HG03469 (cell line): ENCODE measurements around the gene TSSK2.
"Not testable (repeated sequence)": the region's sequence is repeated elsewhere in the genome, so short reads cannot be mapped to it uniquely, and the experiment has no call there.

Source experiments
- ATAC-seq: cut with Tn5 transposase; IDR thresholded peaks from one replicate; pipeline ENCODE4 v1.9.1; 2021; ENCODE audit warnings: mild to moderate bottlenecking, moderate library complexity, moderate number of reproducible peaks; ENCODE audit not compliant: unreplicated experiment

Gene TSSK2

DNA sequence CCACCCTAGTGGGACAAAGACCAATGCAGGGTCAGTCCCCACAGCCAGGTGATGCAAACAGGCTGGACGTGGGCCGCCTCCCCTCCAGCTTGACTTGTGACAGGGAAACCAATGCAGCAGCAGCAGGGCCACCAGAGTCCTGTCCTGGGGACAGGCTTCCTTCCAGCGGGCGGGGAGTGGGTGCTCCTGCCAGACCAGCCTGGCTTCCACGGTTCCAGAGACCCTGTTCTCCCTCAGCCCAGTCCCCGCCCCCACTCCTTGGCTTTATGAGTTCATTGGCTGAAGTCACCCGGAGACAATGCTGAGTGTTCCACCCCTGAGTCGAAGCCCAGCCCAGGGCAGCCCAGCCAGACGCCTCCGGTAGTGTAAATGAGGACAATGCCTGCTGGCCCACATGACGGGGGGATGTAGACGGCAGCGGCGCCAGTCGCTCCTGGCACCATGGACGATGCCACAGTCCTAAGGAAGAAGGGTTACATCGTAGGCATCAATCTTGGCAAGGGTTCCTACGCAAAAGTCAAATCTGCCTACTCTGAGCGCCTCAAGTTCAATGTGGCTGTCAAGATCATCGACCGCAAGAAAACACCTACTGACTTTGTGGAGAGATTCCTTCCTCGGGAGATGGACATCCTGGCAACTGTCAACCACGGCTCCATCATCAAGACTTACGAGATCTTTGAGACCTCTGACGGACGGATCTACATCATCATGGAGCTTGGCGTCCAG lies at the start of gene TSSK2:
TSS of gene TSSK2 (plus strand) at position 350 of the 726 bp plus-strand sequence. CDS start at position 442, 92 bp downstream.
- no peak for ATAC-seq

DNA sequence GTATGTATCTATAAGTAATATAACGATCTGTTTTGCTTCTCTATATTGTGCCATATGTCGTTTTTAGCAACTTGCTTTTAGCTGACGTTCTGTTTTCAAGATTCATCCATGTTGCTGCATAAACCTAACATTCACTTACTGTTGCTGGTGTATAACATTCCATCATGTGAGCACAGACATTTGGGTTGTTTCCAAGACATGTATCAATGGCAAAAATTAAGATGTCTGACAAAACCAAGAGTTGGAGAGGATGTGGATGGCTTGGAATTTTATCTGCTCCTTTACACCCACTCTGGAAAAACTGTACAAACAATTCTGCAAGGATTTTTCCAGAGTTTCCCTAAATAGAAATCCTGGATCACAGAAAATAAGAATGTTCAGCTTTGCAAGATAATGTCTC lies 49.8 kb upstream of the TSSK2 start:
- ATAC-seq, result no peak

DNA sequence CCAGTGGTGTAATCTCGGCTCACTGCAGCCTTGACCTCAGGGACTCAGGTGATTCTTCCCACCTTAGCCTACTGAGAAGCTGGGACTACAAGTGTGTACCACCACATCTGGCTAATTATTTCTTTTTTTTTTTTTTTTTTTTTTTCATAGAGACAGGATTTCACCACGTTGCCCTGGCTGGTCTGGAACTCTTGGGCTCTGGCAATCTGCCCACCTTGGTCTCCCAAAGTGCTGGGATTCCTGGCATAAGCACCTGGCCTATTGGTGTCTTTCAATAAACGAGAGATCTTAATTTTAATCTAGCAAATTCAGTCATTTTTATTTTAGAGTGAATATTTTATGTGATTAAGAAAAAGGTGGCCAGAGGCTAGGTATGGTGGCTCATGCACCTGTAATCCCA lies 49.0 kb upstream of the TSSK2 start:
- no peak for ATAC-seq

DNA sequence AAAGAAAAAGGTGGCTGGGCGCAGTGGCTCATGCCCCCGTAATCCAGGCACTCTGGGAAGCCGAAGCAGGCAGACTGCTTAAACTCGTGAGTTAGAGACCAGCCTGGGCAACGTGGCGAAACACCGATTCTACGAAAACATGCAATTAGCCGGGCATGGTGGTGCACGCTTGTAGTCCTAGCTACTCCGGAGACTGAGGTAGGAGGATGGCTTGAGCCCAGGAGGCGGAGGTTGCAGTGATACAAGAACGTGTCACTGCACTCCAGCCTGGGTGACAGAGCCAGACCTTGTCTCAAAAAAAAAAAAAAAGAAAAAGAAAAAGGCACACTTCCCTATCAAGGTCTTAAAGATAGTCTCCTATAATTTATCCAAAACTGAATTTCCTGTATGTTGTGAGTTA lies 48.3 kb upstream of the TSSK2 start:
- no peak for ATAC-seq

DNA sequence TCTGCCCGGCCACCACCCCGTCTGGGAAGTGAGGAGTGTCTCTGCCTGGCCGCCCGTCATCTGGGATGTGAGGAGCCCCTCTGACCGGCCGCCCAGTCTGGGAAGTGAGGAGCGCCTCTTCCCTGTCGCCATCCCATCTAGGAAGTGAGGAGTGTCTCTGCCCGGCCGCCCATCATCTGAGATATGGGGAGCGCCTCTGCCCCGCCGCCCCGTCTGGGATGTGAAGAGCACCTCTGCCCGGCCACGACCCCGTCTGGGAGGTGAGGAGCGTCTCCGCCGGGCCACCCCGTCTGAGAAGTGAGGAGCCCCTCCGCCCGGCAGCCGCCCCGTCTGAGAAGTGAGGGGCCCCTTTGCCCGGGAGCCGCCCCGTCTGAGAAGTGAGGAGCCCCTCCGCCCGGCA lies 47.0 kb upstream of the TSSK2 start:
- not testable (repeated sequence) for ATAC-seq

DNA sequence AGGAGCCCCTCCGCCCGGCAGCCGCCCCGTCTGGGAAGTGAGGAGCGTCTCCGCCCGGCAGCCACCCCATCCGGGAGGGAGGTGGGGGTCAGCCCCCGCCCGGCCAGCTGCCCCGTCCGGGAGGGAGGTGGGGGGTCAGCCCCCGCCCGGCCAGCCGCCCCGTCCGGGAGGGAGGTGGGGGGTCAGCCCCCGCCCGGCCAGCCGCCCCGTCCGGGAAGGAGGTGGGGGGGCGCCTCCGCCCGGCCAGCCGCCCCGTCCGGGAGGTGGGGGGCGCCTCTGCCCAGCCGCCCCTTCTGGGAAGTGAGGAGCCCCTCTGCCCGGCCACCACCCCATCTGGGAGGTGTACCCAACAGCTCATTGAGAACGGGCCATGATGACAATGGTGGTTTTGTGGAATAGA lies 46.5 kb upstream of the TSSK2 start:
- ATAC-seq, result not testable (repeated sequence)

DNA sequence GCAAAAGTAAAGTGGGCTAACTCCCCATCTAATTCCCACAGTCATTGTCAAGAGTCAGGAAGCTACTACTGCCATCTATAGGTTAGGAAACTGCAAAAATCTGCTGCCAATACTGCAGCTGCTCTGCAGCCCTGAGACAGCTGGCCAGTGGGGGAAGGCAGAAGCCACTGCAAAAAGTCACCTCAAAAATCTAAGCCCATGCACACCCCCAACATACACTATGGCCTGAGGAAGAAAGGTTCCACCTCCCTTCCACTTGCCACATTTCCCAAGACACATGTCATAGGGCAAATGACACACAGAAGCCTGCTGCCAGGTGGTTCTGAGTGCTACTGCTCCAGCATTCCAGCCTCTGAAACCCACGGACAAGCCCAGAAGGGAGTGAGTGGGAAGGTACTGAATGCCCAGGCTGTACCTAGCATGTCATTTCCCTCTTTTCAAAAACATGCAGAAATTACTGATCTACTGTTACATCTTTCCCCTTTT lies 45.8 kb upstream of the TSSK2 start:
- no peak for ATAC-seq

DNA sequence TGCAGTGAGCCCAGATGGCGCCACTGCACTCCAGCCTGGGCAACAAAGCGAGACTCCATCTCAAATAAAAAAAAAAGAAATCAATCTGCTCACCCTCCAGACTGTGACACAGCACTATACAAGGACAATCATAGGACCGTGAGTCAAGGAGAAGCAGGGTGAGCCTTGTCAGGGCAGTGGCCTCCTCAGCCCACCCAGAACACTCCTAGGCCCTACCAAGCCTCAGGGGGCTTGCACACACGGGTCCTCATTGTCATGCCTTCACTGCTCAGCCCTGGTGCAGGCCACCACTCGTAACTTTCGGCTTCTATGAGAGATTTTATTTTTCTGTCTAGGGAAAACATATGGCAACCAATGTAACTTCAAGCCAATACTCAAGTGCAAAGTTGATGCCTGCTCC lies 44.7 kb upstream of the TSSK2 start:
- no peak for ATAC-seq

DNA sequence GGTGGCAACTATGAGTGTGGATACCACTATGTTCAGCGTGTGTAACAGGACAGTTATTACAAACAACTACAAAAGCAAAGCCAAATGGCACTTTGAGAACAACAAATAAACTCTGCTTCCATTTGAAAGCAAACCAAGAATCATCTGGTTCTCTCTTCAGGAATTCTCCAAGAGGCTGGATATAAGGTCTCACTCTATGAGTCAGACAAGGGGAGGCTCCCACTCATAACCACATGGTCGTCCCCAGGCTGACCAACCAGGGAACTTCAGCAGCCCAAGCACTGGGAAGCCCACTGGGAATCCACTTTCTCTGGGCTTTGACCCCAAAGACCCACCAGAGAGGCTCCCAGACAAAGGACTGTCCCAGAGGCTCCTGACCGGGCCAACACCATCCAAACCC lies 44.2 kb upstream of the TSSK2 start:
- ATAC-seq, result no peak

DNA sequence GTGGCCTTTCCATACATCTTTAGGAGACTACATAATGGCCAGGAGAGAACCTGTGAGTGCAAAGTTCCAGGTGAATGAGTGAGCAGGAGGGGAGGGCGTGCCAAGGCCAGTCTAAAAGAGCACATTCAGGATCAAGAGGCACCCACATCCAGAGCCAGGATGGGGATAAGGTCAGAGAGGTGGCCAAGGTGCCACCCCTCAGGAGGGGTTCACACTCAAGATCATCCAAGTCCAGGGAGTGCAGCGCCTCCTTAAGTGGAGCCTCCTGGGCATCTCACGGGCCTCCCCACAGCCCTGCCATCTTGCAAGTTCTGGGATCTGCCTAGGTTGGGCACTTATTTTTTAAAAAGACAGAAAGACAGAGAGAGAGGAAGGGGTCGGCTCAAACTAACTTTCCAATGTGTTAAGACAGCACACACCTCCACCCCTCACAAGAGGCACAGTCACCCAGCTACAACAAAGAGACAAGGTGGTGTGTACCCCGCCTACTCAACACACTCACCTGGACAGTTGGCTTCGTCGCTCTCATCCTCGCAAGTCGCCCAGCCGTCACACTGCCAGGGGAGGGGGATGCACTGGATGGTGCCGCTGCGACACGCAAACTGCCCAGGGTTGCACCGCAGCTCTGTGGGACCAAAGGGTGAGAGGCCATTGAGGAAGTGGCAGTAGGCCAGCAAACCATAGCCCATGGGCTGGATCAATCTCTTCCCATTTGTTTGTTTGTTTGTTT lies 42.1 kb upstream of the TSSK2 start:
- no peak for ATAC-seq

DNA sequence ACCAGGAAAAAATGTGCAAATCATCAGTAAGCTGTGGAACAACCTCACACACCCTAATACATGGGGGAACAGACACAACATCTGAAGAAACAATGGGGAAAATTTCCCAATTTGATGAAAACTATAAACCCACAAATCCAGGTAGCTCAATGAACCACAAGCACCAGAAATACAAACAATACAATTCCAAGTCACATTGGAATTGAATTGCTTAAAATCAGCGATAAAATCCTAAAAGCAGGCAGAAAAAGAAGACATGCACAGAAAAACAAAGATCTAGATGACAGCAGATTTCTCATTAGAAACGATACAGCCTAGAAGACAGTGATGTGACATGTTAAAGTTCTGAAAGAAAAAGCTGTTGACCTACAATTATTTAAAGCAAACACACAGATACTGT lies 40.9 kb upstream of the TSSK2 start:
- ATAC-seq, result no peak

DNA sequence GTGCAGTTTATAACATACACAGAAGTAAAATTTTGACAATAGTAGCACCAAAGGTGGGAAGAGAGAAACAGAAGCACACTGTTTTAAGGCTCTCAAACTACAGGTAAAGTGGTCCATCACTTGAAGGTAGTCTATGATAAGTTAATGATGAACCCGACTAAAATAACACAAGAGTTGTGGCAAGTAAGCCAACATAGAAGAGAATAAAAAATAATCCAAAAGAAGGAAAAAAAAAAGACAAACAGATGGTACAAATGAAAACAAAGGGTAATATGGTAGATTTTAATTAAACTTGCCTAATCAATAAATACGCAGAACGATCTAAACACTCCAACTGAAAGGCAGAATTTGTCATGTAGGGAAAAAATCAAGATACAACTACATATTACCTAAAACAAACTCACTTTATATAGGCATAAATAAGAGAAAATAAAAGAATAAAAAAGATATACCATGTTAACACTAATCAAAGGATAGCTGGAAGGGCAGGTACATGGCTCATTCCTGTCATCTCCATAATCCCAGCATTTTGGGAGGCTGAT lies 40.5 kb upstream of the TSSK2 start:
- ATAC-seq, result no peak

DNA sequence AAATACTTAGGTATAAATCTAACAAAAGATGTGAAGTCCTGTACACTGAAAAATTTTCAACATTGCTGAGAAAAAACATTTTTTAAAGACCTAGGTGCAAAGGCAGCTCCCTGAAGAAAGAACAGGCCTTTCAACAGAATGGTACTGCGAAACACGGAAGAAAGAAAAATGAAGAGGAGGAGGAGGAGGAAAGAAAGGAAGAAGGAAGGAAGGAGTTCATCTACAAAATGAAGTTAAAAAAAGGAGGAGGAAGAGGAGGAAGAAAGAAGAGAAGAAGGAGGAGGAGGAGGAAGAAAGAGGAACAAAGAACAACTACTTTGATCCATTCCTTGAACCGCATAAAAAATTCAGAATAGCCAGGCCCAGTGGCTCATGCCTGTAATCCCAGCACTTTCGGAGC lies 38.4 kb upstream of the TSSK2 start:
- ATAC-seq, result no peak

DNA sequence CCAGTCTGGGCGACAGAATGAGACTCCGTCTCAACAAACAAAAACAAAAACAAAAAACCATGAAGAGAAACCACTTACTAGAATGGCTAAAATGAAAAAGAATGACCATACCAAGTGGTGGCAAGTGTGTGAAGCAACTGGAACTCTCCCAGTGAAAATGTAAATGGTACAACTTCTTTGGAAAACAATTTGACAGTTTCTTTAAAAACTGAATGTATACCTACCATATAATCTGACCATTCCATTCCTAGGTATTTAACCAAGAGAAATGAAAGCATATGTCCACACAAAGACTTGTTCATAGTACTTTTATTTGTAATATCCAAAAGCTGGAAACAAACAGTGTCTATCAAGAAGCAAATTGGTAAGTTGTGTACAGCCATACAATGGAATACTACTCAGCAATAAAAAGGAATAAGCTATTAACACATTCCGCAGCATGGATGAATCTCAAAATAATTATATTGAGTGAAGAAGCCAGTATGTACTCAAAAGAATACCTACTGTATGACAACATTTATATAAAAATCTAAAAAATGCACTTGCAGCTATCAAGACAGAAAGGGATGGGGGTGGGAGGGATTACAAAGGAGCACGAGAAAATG lies 36.6 kb upstream of the TSSK2 start:
- ATAC-seq, result no peak

DNA sequence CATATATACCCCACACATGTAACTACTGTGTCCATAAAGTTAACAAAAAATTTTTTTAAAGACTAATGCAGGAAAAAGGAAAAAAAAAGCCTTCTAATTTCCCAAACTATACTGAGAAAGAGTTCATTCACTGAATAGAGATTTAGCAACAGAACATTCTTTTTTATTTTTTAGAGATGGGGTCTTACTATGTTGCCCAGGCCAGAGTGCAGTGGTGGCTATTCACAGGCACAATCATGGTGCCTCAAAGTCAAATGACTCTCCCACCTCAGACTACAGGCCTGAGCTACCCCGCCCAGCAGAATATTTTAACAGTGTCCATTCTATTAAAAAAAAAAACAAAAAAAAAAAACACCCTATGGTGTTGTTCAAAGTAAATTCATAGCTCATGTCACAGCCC lies 34.6 kb upstream of the TSSK2 start:
- no peak for ATAC-seq

DNA sequence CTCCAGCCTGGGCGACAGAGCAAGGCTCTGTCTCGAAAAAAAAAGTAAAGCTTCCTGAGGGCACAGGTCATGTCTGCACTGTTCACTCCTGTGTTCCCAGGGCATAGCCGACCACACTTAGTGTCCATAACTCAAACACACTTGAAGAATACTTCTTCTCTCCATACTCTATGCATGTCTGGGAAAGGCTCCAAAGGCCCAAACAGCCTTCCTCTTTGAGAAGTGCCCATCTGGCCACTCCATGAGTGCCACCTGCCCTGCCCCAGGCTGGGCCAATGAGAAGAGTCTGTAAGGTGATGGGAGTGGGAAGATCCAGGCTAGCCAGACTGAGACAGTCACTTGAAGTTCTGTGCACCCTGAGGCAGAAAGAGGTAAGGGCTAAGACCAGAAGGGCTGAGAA lies 33.6 kb upstream of the TSSK2 start:
- no peak for ATAC-seq

DNA sequence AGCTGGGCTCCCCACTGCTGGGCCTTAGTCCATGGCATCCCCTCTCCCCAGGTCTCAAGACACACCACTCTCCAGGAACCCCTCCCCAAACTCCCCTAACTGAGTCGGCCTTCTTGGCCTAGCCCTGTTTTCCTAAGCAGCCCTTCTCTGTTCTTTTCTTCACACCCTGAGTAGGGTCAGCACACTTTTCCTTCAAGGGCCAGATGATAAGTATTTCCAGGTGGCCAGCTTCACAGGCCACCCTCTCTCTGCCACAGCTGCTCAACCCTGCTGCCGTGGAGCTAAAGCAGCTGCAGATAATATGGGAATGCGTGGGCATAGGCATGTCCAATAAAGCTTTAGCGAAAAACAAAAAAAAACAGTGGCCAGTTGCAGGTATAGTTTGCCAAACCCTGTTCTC lies 33.0 kb upstream of the TSSK2 start:
- no peak for ATAC-seq

DNA sequence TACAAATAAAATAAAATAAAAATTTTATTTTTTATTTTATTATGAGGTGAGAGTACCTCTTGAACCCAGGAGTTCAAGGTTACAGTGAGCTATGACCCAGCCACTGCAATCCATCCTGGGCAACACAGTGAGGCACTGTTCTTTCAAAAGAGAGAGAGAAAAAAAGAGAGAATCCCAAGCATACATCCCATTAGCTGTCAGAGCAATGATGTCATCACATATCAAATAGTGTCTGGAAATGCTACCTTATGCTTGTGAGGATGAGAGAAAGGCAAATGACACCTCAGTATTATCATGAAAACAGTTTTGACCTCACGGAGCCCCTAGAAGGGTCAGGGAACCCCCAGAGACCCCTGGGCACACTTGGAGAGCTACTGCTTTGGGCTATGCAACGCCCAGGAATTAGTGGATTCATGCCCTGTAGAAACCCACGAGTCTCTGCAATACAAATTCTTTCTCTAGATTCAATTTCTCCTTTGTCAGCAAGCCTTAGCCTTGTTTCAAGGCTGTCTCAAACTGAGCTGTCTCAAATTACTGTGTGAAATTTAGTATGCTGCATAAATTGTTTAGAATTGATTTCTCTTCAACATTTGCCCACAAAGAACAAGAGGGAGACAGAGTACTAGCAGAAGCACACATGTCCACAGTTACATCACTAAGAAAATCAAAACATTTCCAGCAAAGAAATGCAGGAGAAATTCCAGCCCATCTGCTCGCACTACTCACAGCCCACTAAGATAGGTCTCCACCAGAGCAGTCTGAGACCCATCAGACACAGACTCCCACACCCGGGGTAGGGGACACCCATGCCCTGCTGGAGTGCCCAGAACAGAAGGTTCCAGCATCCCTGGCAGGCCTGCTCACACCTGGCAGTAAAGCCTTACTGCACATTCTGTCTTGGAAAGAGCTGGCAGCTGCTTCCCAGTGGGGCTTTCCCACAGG lies 27.0 kb upstream of the TSSK2 start:
- ATAC-seq, result no peak

DNA sequence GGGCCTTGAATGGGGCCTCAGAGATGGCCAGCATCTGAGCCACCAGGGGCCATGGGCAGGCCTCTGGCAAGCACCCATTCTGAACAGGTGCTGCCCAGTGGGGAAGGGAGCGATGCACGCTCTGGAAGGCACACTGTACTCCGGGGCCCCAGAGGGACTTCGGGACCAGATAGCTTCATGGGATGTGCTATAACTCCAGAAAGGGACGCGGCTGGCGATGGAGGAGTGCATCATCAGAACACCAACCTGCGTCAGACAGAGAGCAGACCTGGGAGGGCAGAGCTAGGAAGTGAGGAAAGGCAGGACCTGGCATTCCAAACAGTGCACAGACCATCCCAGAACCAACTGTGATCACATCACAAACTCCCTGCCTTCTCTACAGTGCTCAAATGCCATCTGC lies 25.7 kb upstream of the TSSK2 start:
- ATAC-seq, result no peak
